Measurements from ENCODE around the gene CCDC77.

- TF ChIP-seq CTCF (IDR thresholded peaks at IDR 0.05) (no peak), POLR2A (IDR thresholded peaks at IDR 0.05) (no peak)
Observed at GRCh38 chr12:414859-415258, 13.4 kb downstream of the CCDC77 start.

Measured in esophagus squamous epithelium (tissue), 4 donors.